Subcutaneous abdominal adipose tissue (tissue), 5 donors: ENCODE measurements around the gene RGL2.
"Not testable (repeated sequence)": the region's sequence is repeated elsewhere in the genome, so short reads cannot be mapped to it uniquely, and the experiment has no call there.

ENCODE experiments used
- H3K27ac ChIP-seq: one replicate; pipeline ENCODE4 v1.7.0; 2013; ENCODE audit warnings: low read depth, mild to moderate bottlenecking, inconsistent platforms, low read length, moderate library complexity
- H3K27me3 ChIP-seq, 5 donors: one replicate each; pipeline ENCODE4 v1.7.0; 2013; ENCODE audit warnings: low read length in 5 of 5, inconsistent platforms in 1 of 5; ENCODE audit not compliant: control insufficient read depth in 5 of 5, insufficient read depth in 4 of 5
- H3K36me3 ChIP-seq, 5 donors: one replicate each; pipeline ENCODE4 v1.7.0; 2013; ENCODE audit warnings: low read length in 5 of 5; ENCODE audit not compliant: control insufficient read depth in 5 of 5, insufficient read depth in 5 of 5
- H3K4me1 ChIP-seq, 5 donors: one replicate each; pipeline ENCODE4 v1.7.0; 2013; ENCODE audit warnings: low read length in 5 of 5, mild to moderate bottlenecking in 3 of 5, moderate library complexity in 1 of 5; ENCODE audit not compliant: control insufficient read depth in 5 of 5, insufficient read depth in 5 of 5
- H3K4me3 ChIP-seq, 5 donors: one replicate each; pipeline ENCODE4 v1.7.0; 2013; ENCODE audit warnings: low read length in 5 of 5, low read depth in 1 of 5
- H3K9ac ChIP-seq, 5 donors: one replicate each; pipeline ENCODE4 v1.7.0; 2013; ENCODE audit warnings: low read length in 5 of 5, mild to moderate bottlenecking in 4 of 5, moderate library complexity in 3 of 5
- H3K9me3 ChIP-seq, 5 donors: one replicate each; pipeline ENCODE4 v1.7.0; 2013; ENCODE audit warnings: low read length in 5 of 5; ENCODE audit not compliant: control insufficient read depth in 5 of 5
- donor health status: healthy.
- donor health status: healthy.
- donor health status: healthy.
- donor health status: healthy.
- donor health status: healthy.

RGL2 gene

DNA sequence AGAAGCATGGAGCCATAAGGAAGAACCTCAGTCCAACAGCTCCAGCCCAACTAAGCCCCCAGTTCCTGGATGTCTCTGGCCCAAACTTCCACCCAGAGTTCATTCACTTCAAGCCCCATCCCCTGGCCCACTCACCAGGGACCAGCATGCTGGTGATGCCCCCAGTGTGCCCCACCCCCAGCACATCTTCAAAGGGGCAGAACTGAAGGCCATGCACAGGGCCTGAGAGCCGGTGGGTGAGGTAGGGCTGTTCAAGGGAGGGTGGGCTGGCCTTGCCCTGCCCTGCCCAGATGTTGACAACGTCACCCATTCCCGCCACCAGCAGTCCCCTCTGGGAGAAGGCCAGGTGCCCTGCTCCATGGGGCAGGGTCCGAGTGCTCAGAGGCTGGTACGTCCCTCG lies 18.2 kb downstream of the RGL2 start:
- H3K36me3 ChIP-seq = peaks cover 0 to 79% (median 58%) of the 10 kb centered on the region in 5 donors
- H3K4me1 ChIP-seq = peaks cover 0 to 45% (median 28%) of the 10 kb centered on the region in 5 donors
- no peaks in the 10 kb centered on the region for H3K9me3 ChIP-seq
- H3K4me3 ChIP-seq = no peak overlapping the region
- no peaks in the 10 kb centered on the region for H3K27me3 ChIP-seq
- no peak overlapping the region for H3K9ac ChIP-seq
- no peak overlapping the region for H3K27ac ChIP-seq

DNA sequence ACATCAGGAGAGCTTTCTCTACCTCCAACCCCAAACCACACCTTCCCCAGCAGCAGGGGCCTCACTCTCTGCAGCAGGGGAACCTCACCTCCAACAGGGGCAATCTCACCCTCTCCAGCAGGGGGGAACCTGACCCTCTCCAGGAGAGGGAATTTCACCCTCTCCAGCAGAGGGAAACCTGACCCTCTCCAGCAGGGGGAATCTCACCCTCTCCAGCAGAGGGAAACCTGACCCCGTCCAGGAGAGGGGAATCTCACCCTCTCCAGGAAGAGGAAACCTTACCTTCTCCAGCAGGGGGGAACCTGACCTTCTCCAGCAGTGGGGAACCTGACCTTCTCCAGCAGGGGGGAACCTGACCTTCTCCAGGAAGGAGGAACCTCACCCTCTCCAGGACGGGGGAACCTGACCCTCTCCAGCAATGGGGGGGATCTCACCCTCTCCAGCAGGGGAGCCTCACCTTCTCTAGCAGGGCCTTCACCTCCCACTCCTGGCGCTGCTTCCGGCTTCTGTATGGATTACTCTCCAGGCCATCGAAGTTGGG lies 18.7 kb downstream of the RGL2 start:
- peaks cover 0 to 48% (median 28%) of the 10 kb centered on the region in 5 donors for H3K4me1 ChIP-seq
- no peaks in the 10 kb centered on the region for H3K27me3 ChIP-seq
- peaks cover 0 to 81% (median 63%) of the 10 kb centered on the region in 5 donors for H3K36me3 ChIP-seq
- no peak overlapping the region for H3K4me3 ChIP-seq
- no peak overlapping the region for H3K27ac ChIP-seq
- no peaks in the 10 kb centered on the region for H3K9me3 ChIP-seq
- no peak overlapping the region for H3K9ac ChIP-seq

DNA sequence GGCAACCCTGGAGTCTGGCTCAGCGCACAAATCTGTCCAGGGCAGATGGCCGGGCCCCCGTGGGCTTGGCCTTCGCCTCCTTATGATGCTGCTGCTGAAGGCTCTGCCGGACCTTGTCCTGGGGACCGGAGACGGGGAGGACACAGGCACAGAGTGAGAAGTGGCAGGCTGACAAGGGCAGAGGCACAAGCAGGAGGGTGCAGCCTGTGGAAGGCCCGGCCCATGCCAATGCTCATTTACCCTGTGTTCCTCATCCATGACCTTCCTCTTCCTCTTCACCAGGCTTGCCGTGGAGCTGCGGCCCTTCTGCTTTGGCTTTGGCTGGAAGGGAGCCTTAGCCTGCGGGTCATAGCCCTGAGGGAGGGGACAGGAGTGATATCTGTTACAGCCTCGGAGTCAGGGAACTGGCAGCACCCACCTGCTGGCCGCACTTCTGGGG lies 19.5 kb downstream of the RGL2 start:
- Histone ChIP-seq H3K36me3 (peaks cover 4 to 82% (median 67%) of the 10 kb centered on the region in 5 donors), H3K9me3 (no peaks in the 10 kb centered on the region), H3K9ac (no peak overlapping the region), H3K27me3 (no peaks in the 10 kb centered on the region), H3K4me1 (peaks cover 0 to 56% (median 36%) of the 10 kb centered on the region in 5 donors), H3K4me3 (no peak overlapping the region), H3K27ac (no peak overlapping the region)

DNA sequence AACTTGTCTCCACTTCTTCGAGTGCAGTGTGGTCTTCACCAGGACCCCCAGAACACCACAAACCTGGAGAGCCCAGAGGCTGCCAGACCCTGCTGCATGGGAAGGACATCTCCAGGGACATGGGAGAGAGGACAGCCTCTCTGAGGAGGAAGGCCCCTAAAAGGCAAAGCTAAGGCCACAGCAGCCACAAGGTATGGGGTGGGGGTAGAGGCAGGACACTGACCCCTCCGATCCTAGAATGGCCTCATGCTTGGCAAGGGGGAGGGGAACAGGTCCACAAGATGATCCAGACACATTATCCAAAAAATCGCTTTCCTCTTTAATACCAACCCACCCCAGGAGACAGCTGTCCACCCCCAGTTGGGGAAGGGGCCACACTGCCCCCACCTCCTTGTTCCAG lies 19.9 kb downstream of the RGL2 start:
- H3K36me3 ChIP-seq = peaks cover 4 to 84% (median 70%) of the 10 kb centered on the region in 5 donors
- no peaks in the 10 kb centered on the region for H3K9me3 ChIP-seq
- peaks cover 0 to 61% (median 41%) of the 10 kb centered on the region in 5 donors for H3K4me1 ChIP-seq
- H3K9ac ChIP-seq = no peak overlapping the region
- H3K27me3 ChIP-seq = no peaks in the 10 kb centered on the region
- no peak overlapping the region for H3K4me3 ChIP-seq
- H3K27ac ChIP-seq = no peak overlapping the region

DNA sequence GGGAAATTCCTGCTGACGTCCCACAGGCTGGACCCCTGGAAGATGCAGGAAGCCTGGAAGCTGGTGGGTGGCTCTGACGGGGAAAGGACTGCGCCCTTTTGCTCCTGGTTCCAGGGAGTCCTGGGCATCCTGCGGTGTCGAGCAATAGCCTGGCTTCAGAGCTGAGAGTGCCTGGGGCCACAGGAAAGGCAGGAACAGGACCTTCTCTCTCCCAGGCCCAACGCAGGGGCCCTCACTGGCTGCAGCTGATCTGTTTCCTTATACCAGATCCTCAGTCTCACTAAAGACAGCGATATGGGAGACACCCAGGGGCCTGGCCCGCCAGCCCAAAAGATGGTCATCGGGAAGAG lies 20.4 kb downstream of the RGL2 start:
- Histone ChIP-seq H3K4me3 (peak overlapping the region in 3 of 5 donors; percentile 73 to 85 (median 83)), H3K9me3 (no peaks in the 10 kb centered on the region), H3K27me3 (no peaks in the 10 kb centered on the region), H3K27ac (peak overlapping the region; percentile 71), H3K36me3 (peaks cover 4 to 84% (median 70%) of the 10 kb centered on the region in 5 donors), H3K9ac (peak overlapping the region in 1 of 5 donors; percentile 78), H3K4me1 (peaks cover 1 to 65% (median 45%) of the 10 kb centered on the region in 5 donors)

DNA sequence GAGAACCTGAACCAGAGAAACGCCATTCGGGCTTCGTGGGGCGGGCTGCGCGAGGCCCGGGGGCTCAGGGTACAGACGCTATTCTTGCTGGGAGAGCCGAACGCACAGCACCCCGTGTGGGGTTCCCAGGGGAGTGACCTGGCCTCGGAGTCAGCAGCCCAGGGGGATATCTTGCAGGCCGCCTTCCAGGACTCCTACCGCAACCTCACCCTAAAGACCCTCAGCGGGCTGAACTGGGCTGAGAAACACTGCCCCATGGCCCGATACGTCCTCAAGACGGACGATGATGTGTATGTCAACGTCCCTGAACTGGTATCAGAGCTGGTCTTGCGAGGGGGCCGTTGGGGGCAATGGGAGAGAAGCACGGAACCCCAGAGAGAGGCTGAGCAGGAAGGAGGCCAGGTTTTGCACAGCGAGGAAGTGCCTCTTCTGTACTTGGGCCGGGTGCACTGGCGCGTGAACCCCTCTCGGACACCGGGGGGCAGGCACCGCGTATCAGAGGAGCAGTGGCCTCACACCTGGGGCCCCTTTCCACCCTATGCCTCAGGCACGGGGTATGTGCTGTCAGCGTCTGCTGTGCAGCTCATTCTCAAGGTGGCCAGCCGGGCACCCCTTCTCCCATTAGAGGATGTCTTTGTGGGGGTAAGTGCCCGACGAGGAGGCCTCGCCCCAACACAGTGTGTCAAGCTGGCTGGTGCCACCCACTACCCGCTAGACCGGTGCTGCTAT lies 20.9 kb downstream of the RGL2 start:
- H3K9ac ChIP-seq = peak overlapping the region; percentile 67 to 82 (median 75)

DNA sequence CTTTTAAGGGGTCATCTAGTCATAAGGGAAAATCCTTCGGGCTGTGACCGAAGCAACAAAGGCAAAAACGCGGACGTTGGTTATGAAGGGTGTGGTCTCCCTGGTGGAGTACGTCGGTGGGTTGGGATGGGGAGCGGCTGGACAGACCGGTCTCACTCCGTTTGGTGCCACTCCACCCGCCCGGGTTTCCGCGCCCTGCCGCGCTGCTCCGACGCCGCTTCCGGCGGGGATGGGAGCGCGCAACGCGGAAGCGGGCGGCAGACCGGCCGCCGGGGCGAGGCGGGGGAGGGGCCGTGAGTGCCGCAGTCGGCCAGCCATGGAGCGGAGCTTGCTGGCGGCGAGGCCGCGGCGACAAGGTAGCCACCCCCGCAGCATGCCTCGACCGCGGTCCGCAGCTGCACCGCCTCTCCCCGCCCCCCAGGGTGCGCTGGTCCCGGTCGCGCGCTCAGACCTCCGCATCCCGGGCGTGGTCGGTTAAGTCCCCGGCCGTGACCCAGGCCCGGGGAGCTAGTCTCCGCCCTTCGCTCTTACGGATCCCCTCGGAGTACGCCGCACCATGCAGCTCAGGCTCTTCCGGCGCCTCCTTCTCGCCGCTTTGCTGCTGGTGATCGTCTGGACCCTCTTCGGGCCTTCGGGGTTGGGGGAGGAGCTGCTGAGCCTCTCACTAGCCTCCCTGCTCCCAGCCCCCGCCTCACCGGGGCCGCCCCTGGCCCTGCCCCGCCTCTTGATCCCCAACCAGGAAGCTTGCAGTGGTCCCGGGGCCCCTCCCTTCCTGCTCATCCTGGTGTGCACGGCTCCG lies 21.7 kb downstream of the RGL2 start, which contains the start of gene B3GALT4:
B3GALT4 (plus strand) TSS at position 260 of the 799 bp plus-strand sequence; CDS start at position 557, 297 bp downstream.
- H3K9me3 ChIP-seq = no peaks in the 10 kb centered on the region
- peak within 1 kb of the TSS; percentile 68 to 85 (median 77) for H3K4me3 ChIP-seq
- no peaks in the 10 kb centered on the region for H3K27me3 ChIP-seq
- H3K27ac ChIP-seq = peak within 1 kb of the TSS; percentile 71
- H3K36me3 ChIP-seq = peaks cover 4 to 73% (median 63%) of the 10 kb centered on the region in 5 donors
- H3K4me1 ChIP-seq = peaks cover 6 to 78% (median 58%) of the 10 kb centered on the region in 5 donors
- peak within 1 kb of the TSS; percentile 67 to 82 (median 75) for H3K9ac ChIP-seq

More for the DNA sequence above, 20.9 kb downstream of the RGL2 start:
- Histone ChIP-seq H3K36me3 (peaks cover 4 to 80% (median 70%) of the 10 kb centered on the region in 5 donors), H3K27ac (peak overlapping the region; percentile 71), H3K27me3 (no peaks in the 10 kb centered on the region), H3K9me3 (no peaks in the 10 kb centered on the region), H3K4me3 (peak overlapping the region; percentile 66 to 85 (median 77)), H3K4me1 (peaks cover 6 to 71% (median 50%) of the 10 kb centered on the region in 5 donors)

DNA sequence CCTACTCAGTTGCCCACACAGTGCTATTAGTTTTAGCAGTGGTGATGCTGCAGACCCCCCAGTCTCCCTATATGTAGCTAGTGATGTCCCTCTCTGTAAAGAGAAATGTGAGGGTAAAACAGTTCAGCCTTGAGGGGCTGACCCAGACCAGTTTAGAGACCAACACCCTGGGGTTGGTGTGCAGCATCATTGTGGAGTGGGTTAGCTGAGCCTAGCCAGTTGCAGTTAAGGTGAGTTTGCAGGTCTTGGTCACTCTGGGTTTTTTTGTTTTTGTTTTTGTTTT lies 22.2 kb downstream of the RGL2 start:
- H3K4me1 ChIP-seq = peaks cover 6 to 79% (median 60%) of the 10 kb centered on the region in 5 donors

DNA sequence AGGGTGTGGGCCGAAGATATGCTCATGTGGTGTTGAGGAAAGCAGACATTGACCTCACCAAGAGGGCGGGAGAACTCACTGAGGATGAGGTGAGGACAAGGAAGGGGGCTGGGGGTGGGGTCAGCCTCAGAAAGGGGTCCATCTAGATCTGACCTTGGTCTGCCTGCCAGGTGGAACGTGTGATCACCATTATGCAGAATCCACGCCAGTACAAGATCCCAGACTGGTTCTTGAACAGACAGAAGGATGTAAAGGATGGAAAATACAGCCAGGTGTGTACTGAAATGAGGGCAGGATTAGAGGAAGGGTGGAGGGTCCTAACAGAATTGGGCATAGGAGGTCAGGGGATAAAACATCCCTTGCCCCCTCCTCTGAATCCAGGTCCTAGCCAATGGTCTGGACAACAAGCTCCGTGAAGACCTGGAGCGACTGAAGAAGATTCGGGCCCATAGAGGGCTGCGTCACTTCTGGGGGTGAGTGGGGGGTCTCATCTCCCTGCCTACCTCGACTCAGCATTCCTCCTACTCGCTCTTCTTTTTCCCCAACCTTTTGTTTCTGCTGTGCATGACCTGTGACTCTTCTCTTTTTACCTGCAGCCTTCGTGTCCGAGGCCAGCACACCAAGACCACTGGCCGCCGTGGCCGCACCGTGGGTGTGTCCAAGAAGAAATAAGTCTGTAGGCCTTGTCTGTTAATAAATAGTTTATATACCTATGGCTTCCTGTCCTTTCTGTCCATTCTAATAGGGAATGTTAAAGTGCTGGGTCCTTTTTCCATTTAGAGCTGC lies 22.8 kb downstream of the RGL2 start:
- Histone ChIP-seq H3K27ac (peak overlapping the region; percentile 71), H3K36me3 (peaks cover 4 to 62% (median 53%) of the 10 kb centered on the region in 5 donors), H3K4me1 (peaks cover 6 to 85% (median 64%) of the 10 kb centered on the region in 5 donors), H3K4me3 (peak overlapping the region; percentile 68 to 85 (median 77)), H3K9ac (peak overlapping the region in 3 of 5 donors; percentile 17 to 78 (median 67))
- H3K9me3 ChIP-seq, H3K27me3 ChIP-seq: not testable (repeated sequence)

More for the DNA sequence above, 22.2 kb downstream of the RGL2 start:
- Histone ChIP-seq H3K36me3 (peaks cover 4 to 67% (median 59%) of the 10 kb centered on the region in 5 donors), H3K9ac (peak overlapping the region; percentile 17 to 82 (median 75)), H3K4me3 (peak overlapping the region; percentile 68 to 85 (median 77)), H3K27ac (peak overlapping the region; percentile 71), H3K9me3 (no peaks in the 10 kb centered on the region), H3K27me3 (no peaks in the 10 kb centered on the region)
